ENCODE measurements around the gene CEACAM5. TPM values are rescaled to one million over a fixed set of nuclear protein-coding genes. Genes with fewer than 3 reads are reported as not detected.

CEACAM5 gene
- total and polyA plus RNA-seq, 4 donors = 0.02 TPM; not detected in 3

DNA sequence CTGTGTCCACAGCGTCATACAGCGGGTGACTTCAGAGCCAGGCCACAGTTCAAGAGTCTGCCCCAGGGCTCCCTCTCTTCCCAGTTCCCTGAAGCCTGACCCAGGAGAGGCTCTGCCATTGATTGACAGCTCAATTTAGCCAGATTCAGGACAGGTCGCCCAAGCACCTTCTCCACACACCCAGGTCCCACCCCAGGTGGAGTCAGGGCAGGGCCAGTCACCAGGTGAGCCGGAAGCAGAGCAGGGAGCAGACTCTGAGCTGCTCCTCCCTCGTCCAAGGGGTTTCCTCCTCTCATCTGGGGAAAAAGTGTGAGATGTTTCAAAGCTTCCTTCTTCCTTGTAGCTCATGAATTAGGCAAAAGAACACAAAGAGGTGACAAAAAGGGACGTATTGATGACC, 26.0 kb upstream of the CEACAM5 start:
- peaks cover 0 to 5% (median 2%) of the 10 kb centered on the region in 4 donors for H3K27me3 ChIP-seq (ENCODE audit: control insufficient read depth in 4 of 4, insufficient read depth in 4 of 4, low read length in 3 of 4)
- no peak overlapping the region for H3K27ac ChIP-seq (ENCODE audit: low read depth in 1 of 2, low read length in 2 of 2)
- no peaks in the 10 kb centered on the region for H3K9me3 ChIP-seq (ENCODE audit: control insufficient read depth in 4 of 4, low read length in 3 of 4)
- TF ChIP-seq JUND (IDR thresholded peaks at IDR 0.05) (no peak), HNF4G (IDR thresholded peaks at IDR 0.05) (no peak), RXRA (IDR thresholded peaks at IDR 0.05) (no peak)
- no peak for DNase-seq (ENCODE audit: low spot score)
- no peak overlapping the region for H3K9ac ChIP-seq (ENCODE audit: low read depth in 1 of 2, low read length in 2 of 2)
- H3K36me3 ChIP-seq (ENCODE audit: control insufficient read depth in 4 of 4, insufficient read depth in 3 of 4, low read depth in 1 of 4, low read length in 3 of 4) = no peaks in the 10 kb centered on the region
- WGBS = 41% methylated on average over 6 of the region's 6 CpGs
- no peaks in the 10 kb centered on the region for H3K4me1 ChIP-seq (ENCODE audit: control insufficient read depth in 4 of 4, insufficient read depth in 4 of 4, low read length in 3 of 4)
- no peak overlapping the region for H3K4me3 ChIP-seq (ENCODE audit: low read depth in 1 of 3, low read length in 3 of 3)

DNA sequence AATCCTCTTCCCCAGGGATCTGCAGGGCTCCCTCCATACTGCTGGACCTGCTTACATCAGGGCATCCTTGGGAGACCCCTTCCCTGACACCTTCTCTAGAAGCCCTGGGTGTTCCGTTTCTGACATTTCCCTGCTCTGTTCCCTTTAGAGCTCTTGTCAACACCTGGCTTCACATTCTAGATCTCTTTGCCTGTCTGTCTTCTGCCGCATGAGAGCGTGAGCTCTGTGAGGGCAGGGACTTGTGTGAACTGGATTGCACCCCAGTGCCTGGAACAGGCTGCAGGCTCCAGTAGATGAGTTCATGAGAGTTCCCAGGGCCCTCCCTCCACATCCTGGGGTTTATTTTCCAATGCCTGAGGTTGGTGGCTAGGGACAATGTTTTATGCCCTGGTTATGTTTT, 21.0 kb upstream of the CEACAM5 start:
- Histone ChIP-seq H3K4me3 (ENCODE audit: low read depth in 1 of 3, low read length in 3 of 3) (no peak overlapping the region), H3K4me1 (ENCODE audit: control insufficient read depth in 4 of 4, insufficient read depth in 4 of 4, low read length in 3 of 4) (no peaks in the 10 kb centered on the region), H3K27me3 (ENCODE audit: control insufficient read depth in 4 of 4, insufficient read depth in 4 of 4, low read length in 3 of 4) (peaks cover 0 to 7% (median under 1%) of the 10 kb centered on the region in 4 donors), H3K9me3 (ENCODE audit: control insufficient read depth in 4 of 4, low read length in 3 of 4) (no peaks in the 10 kb centered on the region), H3K9ac (ENCODE audit: low read depth in 1 of 2, low read length in 2 of 2) (no peak overlapping the region), H3K36me3 (ENCODE audit: control insufficient read depth in 4 of 4, insufficient read depth in 3 of 4, low read depth in 1 of 4, low read length in 3 of 4) (no peaks in the 10 kb centered on the region), H3K27ac (ENCODE audit: low read depth in 1 of 2, low read length in 2 of 2) (no peak overlapping the region)
- WGBS = 71% methylated on average over 3 of the region's 3 CpGs
- TF ChIP-seq SP1 (IDR thresholded peaks at IDR 0.05) (no peak), RXRA (IDR thresholded peaks at IDR 0.05) (no peak), ZBTB33 (IDR thresholded peaks at IDR 0.05) (no peak)
- DNase-seq (ENCODE audit: low spot score) = no peak

DNA sequence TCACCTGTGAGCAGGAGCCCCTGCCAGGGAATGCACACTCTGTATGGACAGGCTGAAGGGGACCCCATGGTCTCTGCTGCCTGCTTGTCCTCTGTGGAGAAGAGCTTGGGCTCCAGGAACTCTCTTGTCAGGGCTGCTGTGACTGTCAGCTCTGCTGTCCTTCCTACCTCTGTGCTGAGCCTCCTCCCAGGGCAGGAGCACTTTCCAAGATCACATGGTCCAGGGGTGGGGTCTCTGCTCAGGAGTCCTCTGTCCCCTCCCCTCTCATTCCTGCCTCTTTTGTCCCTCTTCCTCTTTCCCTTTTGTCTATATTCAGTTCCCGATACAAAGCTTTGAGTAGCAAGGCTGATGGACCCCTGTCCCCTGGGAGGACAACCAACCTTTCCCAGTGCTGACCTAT, 20.3 kb upstream of the CEACAM5 start, which contains the start of gene CEACAM7:
Gene CEACAM7, minus strand, starts transcription at position 173 of the 400 bp plus-strand sequence. Its CDS starts 105 bp downstream, at position 68.
- Histone ChIP-seq H3K27me3 (ENCODE audit: control insufficient read depth in 4 of 4, insufficient read depth in 4 of 4, low read length in 3 of 4) (peaks cover 0 to 7% (median 0%) of the 10 kb centered on the region in 4 donors), H3K4me1 (ENCODE audit: control insufficient read depth in 4 of 4, insufficient read depth in 4 of 4, low read length in 3 of 4) (no peaks in the 10 kb centered on the region), H3K9me3 (ENCODE audit: control insufficient read depth in 4 of 4, low read length in 3 of 4) (no peaks in the 10 kb centered on the region), H3K4me3 (ENCODE audit: low read depth in 1 of 3, low read length in 3 of 3) (no peak within 1 kb of the TSS), H3K36me3 (ENCODE audit: control insufficient read depth in 4 of 4, insufficient read depth in 3 of 4, low read depth in 1 of 4, low read length in 3 of 4) (no peaks in the 10 kb centered on the region), H3K9ac (ENCODE audit: low read depth in 1 of 2, low read length in 2 of 2) (no peak within 1 kb of the TSS), H3K27ac (ENCODE audit: low read depth in 1 of 2, low read length in 2 of 2) (no peak within 1 kb of the TSS)
- no peak for TF ChIP-seq MAX (IDR thresholded peaks at IDR 0.05)
- TF ChIP-seq REST (IDR thresholded peaks at IDR 0.05) = no peak
- TF ChIP-seq GABPA (IDR thresholded peaks at IDR 0.05 in 1 of 2, conservative IDR thresholded peaks at IDR 0.05 in 1 of 2) = no peak
- TF ChIP-seq JUND (IDR thresholded peaks at IDR 0.05) = no peak
- WGBS = 71% methylated on average over 1 of the region's 1 CpG
- no peak for DNase-seq (ENCODE audit: low spot score)
